Dedifferentiated amniotic fluid mesenchymal stem cell (primary cell): ENCODE measurements around the gene VSIG4.

Experiments
- DNase-seq: peaks from one replicate; pipeline ENCODE4 v3.0.0-alpha.2; 2016; ENCODE audit errors: extremely low spot score

The VSIG4 gene

DNA sequence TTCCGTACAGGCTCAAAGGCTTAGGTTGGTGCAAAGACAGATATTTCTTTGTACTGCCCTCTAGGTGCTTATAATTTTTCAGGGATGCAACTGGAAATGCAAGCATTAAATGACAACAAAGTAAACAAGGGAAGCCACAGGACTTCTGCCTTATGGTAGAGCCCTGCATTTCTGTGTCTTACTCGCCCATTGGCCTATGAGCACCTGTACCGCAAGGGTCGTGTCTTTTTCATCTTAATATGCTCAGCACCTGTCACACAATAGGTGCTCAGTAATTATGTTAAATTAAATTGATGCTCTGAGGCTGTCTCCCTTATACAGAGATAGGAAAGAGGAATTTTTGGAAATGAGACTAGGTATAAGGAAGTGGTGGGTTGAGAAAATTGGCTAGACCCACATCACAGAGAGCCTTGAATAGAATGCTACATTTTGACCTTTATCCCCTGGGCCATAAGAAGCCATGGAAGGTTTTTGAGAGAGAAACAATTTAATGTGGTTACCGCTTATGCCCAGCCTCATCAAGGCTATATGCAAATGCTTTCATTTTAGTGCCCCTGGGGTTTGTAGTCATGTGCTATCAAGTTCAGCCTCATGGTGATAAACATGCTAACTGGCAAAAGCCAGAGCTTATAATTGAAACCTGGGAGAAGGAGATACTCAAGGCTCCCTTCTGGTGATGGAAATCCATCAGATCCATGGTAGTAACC lies 16.3 kb downstream of the VSIG4 start:
- no peak for DNase-seq

DNA sequence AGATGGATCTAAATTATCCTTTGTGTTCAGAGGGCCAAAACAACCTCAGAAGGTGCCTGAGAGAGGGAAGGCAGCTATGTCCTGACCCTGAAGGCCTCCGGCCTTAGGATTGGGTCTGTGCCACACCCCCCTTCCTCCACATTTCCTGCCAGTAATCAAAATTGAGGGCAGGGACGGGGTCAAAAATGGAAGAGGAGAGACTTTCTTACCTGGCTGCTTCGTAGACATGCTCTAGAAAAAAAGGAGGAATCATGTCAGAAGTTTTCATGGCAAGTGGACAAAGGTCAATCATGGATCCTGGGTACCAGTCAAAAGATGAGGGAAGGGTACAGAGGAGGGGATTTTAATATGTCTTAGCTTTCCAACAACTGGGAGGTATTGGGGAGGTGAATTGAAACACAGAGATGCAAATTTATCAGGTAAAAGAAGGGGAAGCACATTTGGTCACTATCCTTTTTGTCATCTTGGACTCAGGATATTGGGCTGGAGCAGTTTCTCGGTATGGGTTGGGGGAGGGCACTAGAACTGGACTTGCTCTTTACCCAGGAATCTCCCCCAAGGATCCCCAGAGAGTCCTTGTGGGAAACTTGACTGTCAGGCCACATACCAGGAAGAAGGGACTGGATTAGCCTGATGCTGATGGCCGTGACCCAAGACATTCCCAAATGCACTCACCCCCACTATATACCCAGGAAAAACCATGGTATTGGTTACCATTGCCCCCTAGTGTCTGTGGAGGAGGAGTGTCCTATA lies 17.1 kb downstream of the VSIG4 start:
- no peak for DNase-seq

DNA sequence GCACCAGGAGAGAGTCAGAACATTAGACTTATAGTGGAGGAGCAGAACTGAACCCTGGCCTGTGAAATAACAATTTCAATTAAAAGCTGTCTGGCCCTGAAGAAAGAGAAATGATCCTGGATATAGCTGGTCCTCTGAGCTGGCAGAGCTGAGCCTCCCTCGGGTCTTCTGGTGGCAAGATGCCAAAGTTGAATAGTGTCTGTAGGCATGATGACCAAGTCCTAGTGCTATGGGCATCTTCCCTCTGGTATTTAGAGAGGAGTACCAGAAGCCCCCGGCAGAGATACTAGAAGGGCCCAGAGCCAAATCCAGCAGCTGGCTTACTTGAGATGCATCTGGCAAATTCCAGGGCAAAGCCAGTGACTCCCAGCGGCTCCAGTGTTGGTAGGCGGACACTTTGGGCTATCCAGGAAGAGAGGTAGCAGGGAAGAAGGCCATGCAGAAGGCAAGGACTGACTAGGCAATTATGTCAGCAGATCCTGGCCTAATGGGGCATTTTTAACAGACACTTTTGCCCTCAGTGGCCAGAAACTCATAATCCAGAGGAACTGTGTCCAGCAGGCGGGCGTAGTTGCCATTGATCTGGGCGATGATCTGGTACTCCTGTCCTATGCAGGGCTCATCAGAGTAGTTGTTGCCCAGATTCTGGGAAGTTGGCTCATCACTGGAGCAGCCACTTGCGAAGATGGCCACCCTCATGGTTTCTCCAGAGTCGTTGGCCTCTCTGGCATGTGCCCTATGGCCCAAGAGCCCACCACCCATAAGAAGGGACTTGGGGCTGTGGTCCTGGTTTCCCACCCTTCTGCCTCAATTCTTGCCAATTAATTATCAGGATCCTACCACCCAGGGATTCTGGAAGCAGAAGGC lies 17.9 kb downstream of the VSIG4 start:
- no peak for DNase-seq

DNA sequence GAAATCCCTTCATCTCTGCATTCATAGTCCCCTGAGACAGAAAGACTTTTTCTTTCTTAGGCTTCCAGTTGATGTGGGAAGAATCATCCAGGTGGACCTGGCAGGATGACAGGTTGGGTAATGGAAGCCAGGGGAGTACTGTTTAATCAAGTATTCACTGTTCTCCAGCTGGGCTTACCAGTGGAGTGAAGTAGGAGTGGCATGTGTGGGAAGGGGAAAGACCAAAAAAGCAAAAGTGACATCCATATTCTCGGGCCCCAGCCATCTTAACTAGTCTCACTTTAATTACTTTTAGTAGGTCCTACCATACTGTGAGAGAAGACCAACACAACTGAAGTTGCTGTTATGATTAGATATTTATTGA lies 18.5 kb downstream of the VSIG4 start:
- no peak for DNase-seq

DNA sequence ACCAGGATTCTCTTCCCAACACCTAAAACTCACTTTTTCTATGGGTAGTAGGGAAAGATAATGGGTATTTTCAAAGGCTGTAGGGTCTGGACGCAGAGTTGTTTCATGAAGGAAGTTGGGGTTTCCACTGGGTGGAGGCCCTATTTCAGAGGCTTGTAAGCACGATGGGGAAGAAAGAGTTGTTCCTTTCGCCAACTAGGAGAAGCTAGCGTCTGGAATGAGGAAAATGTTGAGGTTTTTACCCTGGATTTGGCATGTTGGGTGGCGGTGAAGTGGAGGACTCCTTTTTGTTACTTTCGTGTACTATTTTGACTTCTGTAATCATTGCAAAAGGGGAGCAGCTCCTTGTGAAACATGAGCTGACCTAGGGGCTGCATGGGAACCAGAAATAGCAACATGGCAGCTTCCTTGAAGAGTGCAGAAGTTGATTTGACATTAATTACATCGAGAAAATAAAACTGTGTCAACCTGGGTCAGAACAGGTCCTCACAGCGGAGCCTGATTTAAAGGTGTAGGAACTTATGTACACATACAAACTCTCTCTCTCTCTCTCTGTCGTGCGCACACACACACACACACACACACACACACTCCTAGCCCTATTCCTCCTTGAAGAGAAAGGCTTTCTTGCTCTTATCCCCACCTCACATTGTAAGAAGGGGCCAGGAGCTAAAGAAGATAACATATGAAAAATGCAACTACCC lies 19.1 kb downstream of the VSIG4 start:
- no peak for DNase-seq

DNA sequence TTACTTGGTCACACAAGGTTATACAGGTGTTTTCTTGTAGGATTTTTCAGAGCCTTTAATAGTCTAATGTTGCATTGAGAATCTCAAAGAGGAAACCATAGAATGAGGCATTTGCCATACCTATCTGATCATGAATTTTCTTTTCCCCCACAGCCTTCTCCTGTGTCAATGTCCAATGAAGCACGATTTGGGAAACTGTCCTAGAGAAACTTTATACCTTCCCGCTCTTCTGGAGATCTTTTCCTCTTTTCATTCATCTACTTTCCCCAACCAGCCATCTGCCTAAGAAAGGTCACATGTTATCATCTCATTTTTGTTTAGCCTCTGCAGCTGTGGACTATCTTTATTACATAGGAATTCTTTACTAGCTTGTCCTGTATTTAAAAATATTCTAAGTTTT lies 19.9 kb downstream of the VSIG4 start:
- no peak for DNase-seq

DNA sequence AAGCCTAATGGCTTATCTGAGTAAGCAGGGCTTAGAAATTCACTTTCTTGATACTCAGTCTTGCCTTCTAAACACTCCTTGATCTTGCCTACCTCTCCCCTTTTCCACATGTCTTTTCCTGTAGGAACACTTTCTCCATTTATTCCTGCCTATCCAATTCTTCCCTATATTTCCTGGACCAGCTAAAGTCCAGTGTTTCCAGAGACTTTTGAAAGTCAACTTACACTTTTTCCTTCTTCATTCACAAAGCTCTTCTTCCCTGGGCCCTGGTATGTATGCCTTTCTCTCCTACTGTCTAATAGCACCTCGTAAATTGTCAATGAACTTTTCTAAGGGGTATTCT lies 20.6 kb downstream of the VSIG4 start:
- no peak for DNase-seq

DNA sequence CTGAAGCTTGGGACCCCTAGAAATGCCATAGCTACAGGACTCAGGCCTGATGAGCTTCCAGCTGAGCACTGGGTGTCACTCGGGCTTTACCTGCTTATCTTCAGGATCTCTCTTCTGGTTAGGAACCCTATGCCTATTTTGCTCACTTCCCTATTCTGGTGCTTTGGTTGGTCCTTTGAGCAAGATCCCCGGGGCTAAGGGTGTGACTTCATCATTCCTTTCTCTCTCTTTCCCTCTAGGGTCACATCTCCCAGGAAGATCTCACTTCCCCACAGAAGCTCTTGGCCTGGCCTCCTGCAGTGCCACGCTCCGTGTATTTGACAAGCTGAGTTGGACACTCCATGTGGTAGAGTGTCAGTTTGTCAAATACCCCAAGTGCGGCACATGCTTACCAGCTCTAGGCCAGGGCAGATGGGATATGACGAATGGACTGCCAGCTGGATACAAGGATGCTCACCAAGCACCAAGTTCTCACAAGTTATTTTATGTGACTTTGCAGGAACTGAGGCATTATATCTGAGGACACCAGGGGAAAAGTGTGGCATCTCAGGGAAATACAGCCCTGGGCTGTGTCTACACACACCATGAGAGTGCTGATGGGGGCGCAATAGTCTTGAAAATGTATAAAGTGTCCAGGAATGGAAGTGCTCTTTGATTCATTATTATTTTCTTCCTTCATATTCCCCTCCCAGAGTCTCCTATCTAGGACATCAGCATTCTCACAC lies 21.1 kb downstream of the VSIG4 start:
- DNase-seq, result no peak

DNA sequence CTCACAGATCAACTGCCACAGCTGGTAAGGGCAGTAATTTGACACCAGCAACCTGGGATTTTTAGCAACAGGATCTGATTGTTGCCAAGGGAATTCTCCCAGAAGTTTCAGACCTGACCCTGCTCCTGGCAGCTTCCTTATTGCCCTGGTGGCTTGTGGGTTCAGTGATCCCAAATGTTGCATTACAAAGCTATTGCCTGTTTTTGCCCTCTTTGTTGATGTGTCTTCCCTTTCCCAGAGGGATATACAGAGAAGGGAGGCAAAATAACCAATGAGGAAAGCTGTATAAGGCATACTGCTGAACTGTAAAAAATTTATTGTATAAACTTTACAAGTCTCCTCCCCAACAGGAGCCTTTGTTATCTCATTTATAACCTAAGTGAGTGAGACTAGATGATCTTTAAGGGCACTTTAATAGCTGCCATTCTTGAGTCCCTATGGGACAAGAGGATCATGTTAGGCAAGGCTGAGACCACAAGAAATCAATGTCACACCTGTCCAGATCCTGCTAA lies 22.2 kb downstream of the VSIG4 start:
- no peak for DNase-seq

DNA sequence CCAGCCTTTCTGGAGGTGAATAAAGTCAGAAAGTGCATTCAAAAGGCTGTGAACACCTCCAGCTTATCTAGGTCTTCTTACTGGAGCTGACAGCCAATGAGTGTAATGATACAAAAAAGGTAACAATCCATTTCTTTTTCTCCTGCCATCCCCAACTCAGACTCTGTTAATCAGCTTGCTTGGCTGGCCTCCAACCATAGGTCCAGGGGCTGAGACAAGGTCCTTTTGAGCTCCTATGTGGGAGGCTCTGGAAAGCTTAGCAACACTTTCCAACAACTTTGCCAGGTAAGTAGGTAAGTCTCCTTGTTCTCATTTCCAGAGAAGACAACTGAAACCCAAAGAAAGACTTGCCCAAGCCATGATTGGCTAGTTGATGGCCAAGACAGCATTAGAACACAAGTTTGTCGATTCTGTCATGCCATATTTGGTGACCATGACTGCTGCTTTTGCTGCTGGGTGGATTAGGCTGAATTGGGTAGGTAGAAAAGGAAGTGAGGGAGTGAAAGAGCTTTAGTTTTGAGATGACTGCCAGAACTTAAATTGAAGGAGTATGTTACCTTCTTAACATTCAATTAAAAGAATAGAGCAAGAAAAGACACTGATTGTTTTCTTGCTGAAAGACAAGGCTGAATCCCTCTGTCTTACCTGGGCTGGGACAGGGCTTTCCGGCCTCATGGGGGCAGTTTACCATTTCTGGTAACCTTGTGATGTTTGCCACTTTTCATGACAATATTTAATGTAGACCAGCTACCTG lies 22.8 kb downstream of the VSIG4 start:
- DNase-seq, result no peak

DNA sequence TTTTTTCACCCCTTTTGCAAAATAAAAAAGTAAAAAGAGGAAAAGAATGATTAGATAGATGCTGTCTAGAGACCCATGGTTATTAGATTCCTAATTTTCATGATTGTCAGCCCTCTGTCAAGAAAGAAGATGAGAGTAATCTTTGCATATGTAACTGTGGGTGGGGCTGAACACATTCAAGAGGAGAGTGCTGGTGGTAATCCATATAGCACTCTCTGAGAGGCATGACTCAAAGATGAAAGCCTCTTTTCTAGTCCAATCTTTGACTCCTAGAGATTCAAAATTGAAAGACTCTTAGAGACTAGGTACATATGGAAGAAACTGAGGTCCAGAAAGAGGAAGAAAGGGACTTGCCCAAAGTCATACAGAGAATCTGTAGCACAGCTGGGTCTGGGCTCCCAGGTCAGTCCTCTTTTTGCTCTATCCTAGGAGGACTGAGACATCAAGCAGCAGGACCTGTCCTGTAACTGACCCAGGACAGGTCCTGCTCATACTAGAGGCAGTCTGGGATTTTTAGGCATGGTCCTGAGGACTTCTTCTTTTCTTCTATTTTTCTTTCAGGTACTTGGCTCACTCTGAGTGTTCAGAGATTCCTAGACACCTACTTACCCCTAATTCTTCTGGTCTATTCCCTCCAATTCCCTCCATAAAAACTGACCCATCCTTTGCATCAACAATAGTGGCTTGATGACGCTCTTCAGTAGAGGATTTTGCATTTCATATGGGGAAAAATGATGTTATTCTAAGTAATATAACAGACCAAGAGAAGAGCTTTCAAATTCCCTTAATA lies 23.8 kb downstream of the VSIG4 start:
- DNase-seq, result no peak

DNA sequence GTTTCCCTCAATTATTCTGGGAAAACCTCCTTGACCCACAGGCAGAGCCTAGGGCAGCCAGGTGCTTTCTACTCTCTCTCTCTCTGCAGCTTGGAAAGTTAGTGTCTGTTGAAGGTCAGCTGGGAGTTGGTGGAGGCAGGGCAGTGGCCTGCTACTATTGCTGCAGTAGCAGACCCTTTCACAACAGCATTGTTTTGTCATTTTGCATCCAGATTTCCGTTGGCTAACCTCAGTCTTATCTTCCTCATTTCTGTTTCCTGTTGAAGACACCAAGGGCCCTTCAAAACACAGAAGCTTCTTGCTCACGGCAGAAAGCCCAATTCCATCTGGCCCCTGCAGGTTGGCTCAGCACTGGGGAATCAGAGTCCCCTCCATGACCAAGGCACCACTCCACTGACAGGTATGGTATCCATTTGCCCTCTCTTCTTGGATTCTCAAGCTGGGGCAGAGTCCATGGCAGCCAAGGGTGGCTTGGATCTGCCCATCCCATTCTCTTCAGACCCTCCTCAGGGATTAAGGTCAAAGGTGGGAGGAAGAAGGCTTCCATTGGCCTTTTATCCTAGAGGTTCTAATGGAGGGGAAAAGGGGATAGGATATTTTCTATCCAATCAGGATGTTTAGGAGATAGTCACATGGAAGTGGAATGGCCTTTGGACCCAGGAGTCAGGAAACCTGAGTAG lies 24.6 kb downstream of the VSIG4 start:
- no peak for DNase-seq

DNA sequence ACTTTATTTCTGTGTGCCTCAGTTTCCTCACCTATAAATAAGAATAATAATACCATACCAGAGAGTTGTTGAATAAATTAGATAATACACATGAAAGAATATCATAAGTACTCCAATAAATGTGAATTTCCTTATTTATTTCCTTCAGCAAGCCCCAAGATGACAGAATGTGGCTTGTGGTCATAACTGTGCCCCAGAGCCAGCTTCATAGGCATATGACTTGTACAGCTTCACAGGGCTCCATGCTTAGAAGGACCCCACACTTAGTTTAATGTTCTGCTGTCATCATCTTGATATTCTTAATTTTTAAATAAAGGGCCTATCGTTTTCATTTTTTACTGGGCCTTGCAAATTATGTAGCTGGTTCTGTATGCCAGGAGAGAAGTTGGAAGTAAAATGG lies 25.3 kb downstream of the VSIG4 start:
- no peak for DNase-seq

DNA sequence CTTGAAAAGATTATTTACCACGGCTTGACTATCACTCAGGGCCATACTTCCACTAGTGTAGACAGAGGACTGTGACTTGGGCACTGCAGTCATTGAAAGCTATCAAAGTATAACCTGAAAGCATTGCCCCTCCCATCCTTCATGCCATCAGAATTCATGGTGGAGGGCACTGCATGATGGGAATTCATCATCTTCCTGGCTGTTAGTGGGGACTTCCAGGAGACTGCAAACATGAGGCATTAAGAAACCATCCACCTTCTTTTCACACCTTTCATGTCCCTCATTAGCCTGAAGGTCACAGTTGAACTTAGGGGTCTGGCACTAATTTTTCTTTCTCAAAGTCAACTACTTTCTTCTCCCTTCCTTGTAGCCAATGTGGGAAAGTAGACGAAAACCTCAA lies 25.8 kb downstream of the VSIG4 start:
- no peak for DNase-seq

DNA sequence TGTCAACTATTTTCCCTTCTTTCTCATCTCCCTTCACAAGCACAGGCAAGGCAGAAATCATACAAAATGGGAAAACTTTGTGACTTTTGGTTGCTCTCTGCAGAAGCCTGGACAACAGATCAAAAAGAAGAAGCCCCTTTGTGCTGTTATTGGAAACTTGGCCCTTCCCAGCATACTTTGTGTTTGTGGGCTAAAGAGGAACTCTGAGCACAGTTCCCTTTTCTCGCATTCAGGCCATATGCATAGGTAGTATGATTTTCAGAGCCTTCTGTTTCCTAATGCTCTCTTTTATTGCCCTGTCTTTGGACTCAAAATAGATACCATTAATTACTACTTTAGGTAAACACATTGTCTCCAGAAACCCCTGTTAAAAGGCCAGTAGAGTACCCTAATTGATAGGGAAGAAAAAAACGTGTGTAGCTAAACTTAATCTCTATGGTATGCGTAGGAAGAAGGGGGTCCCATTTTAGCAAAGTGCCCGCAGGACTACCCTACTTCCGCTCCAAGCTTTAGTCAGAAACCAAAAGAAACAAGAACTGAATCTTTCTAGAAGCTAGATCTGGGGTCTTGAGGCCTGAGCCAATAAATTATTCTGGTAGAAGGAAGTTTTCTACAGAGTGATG lies 26.6 kb downstream of the VSIG4 start:
- DNase-seq, result no peak

DNA sequence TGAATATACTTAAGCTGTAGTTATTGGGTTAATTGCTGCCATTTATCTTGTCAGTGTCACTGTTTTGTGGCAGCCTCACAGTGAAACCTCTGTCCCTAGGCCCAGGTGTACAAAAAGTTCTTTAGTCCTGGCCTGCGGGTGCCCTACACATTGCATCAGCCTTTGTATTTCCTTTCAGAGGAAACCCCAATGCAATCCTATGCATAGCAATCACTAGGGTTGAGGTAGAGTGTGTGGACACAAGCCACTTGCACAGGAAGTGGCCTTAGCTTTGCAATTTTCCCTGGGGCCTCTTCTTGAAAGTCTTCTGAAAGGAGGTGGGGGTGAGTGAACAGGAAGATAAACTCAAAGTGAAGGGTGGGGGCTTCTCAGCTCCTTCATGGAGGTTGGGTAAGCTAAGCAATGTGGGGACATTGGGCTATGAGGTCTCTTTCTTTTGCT lies 27.8 kb downstream of the VSIG4 start:
- DNase-seq, result no peak

DNA sequence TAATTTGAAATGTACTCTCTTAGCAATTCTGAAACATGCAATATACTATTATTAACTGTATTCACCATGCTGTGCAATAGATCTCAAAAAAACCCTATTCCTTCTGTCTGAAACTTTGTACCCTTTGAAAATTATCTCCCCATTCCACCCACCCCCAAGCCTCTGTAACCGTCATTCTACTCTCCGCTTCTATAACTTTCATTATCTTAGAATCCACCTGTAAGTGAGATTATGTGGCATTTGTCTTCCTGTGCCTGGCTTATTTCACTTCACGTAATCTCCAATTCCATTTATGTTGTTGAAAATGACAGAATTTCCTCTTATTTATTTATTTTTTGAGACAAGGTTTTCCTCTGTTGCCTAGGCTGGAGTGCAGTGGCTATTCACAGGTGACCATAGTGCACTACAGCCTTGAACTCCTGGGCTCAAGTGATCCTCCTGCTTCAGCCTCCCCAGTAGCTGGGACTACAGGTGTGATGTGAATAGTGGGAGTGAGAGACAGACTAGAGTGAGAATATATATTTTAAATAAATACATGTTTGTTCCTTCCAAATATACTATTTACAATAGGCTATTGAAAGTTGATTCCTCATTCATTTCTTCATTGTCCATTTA lies 30.5 kb downstream of the VSIG4 start:
- no peak for DNase-seq

DNA sequence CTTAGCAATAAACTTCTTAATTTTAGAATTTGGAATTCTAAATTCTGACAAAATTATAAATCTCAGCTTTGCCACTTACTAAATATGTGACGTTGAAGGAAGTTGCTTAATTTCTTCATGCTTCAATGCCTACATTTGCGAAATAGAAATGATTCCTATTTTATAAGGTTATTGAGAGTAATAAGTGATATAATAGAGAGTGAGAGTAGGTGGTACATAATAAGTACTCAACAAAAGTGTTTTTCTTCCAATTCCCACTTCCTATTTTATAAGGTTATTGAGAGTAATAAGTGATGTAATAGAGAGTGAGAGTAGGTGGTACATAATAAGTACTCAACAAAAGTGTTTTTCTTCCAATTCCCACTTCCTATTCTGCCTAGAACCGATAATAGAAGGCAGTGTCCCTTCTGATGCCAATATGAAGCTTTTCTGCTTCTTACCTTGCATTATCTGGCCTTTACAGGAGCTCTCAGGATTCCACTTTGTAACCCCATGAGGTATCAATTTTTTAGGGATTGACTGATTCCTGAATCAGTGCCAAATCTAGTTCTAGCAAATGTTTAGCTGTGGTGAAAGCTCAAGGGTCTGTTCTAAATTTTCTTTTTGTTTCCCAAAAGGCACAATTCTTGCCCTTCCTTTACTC lies 31.4 kb downstream of the VSIG4 start:
- DNase-seq, result no peak
